SK-N-SH (cell line): ENCODE results near the gene IQUB. TPM values are rescaled to one million over a fixed set of nuclear protein-coding genes. Genes with fewer than 3 reads are reported as not detected.

Experiments
- CTCF ChIA-PET: fragments of 300-600, 350-600 bp; formaldehyde crosslinking; extraction: SDS; loops from one replicate; lab custom pipeline; 2021; lab: Yijun Ruan, JAX
- POLR2A ChIA-PET: fragments of 350-600 bp; sonication (Branson Sonifier 250); formaldehyde crosslinking; extraction: SDS; loops from one replicate; lab custom pipeline; 2020; ENCODE audit warnings: antibody characterized with exemption, inconsistent platforms; lab: Yijun Ruan, JAX
- DNase-seq: peaks from one replicate; pipeline ENCODE4 v3.0.0; 2012
- H2AFZ ChIP-seq: fragments of 200-600 bp; sonication (generic); 2 replicates; pipeline ENCODE4 v1.8.1; 2016; ENCODE audit warnings: antibody characterized with exemption, mild to moderate bottlenecking, low read depth
- H3F3A ChIP-seq: fragments of 200-600 bp; sonication (generic); replicated peaks from 2 replicates; pipeline ENCODE3; 2016; ENCODE audit warnings: antibody characterized with exemption, mild to moderate bottlenecking; ENCODE audit not compliant: insufficient read depth
- H3K27ac ChIP-seq, 2 experiments: fragments of 200-500 bp in 1 of 2; fragments of 200-600 bp in 1 of 2; sonication (Bioruptor generic) in 1 of 2; sonication (generic), shearing (Covaris generic) in 1 of 2; 2 replicates each; pipeline versions ENCODE4 v1.5.1 to v1.6.1; 2014 to 2016; ENCODE audit warnings: low read depth in 2 of 2, inconsistent platforms in 1 of 2, low read length in 1 of 2, mild to moderate bottlenecking in 1 of 2, mixed read lengths in 1 of 2
- H3K27me3 ChIP-seq: fragments of 200-600 bp; sonication (generic), shearing (Covaris generic); 2 replicates; pipeline ENCODE4 v1.6.1; 2016; ENCODE audit warnings: mixed run types; ENCODE audit not compliant: insufficient read depth
- H3K36me3 ChIP-seq, 2 experiments: fragments of 200-500 bp in 1 of 2; fragments of 200-600 bp in 1 of 2; sonication (Bioruptor generic) in 1 of 2; sonication (generic) in 1 of 2; replicated peaks in 1 of 2; 2 replicates each; pipeline versions ENCODE3 to v1.5.1; 2014 to 2016; ENCODE audit warnings: low read length in 1 of 2, mild to moderate bottlenecking in 1 of 2; ENCODE audit not compliant: insufficient read depth in 2 of 2, control insufficient read depth in 1 of 2
- H3K4me1 ChIP-seq, 2 experiments: fragments of 200-500 bp in 1 of 2; fragments of 200-600 bp in 1 of 2; sonication (Bioruptor generic) in 1 of 2; sonication (generic), shearing (Covaris generic) in 1 of 2; 2 replicates each; pipeline versions ENCODE4 v1.5.1 to v1.6.1; 2014 to 2016; ENCODE audit warnings: low read depth in 1 of 2, low read length in 1 of 2, mixed run types in 1 of 2; ENCODE audit not compliant: insufficient read depth in 2 of 2, control insufficient read depth in 1 of 2
- H3K4me2 ChIP-seq: fragments of 200-600 bp; sonication (generic), shearing (Covaris generic); 2 replicates; pipeline ENCODE4 v1.6.1; 2017; ENCODE audit warnings: mixed run types
- H3K4me3 ChIP-seq, 2 experiments: fragments of 200-500 bp in 1 of 2; fragments of 200-600 bp in 1 of 2; sonication (Bioruptor generic) in 1 of 2; sonication (generic), shearing (Covaris generic) in 1 of 2; 2 replicates each; pipeline versions ENCODE4 v1.5.1 to v1.8.1; 2014 to 2016; ENCODE audit warnings: low read depth in 2 of 2, inconsistent platforms in 1 of 2, low read length in 1 of 2, mild to moderate bottlenecking in 1 of 2, mixed read lengths in 1 of 2, moderate library complexity in 1 of 2
- H3K79me2 ChIP-seq: fragments of 200-600 bp; sonication (generic); 2 replicates; pipeline ENCODE4 v1.8.1; 2017; ENCODE audit warnings: mild to moderate bottlenecking; ENCODE audit not compliant: insufficient read depth
- H3K9ac ChIP-seq: fragments of 200-600 bp; sonication (generic); 2 replicates; pipeline ENCODE4 v1.6.1; 2017; ENCODE audit warnings: mixed run types
- H3K9me2 ChIP-seq: fragments of 200-600 bp; sonication (generic); 2 replicates; pipeline ENCODE4 v1.6.1; 2017; ENCODE audit warnings: mixed run types
- H3K9me3 ChIP-seq: fragments of 200-600 bp; sonication (generic); 2 replicates; pipeline ENCODE4 v1.6.1; 2017; ENCODE audit warnings: mixed run types, mild to moderate bottlenecking, moderate library complexity
- H4K20me1 ChIP-seq: fragments of 200-600 bp; sonication (generic); 2 replicates; pipeline ENCODE4 v1.6.1; 2017; ENCODE audit warnings: mild to moderate bottlenecking, mixed run types; ENCODE audit not compliant: insufficient read depth
- CHD2 ChIP-seq: fragments of 150-350 bp; IDR thresholded peaks from 2 replicates; pipeline ENCODE4 v1.6.1; 2018; ENCODE audit warnings: low read length; ENCODE audit not compliant: partially characterized antibody
- EZH2phosphoT487 ChIP-seq: fragments of 200-600 bp; sonication (generic); IDR thresholded peaks from 2 replicates; pipeline ENCODE4 v1.6.1; 2017; ENCODE audit warnings: low read depth, mixed run types, mild to moderate bottlenecking, antibody characterized with exemption, moderate library complexity, borderline replicate concordance
- FOXJ3 ChIP-seq: sonication (generic); formaldehyde crosslinking; IDR thresholded peaks from 2 replicates; pipeline ENCODE4 v1.5.1; 2020; ENCODE audit warnings: mild to moderate bottlenecking, missing genetic modification reagents
- GABPA ChIP-seq: IDR thresholded peaks from 2 replicates; pipeline ENCODE4 v1.4.0; 2012; ENCODE audit warnings: low read depth, mild to moderate bottlenecking
- GATA2 ChIP-seq: sonication (generic); formaldehyde crosslinking; IDR thresholded peaks from 2 replicates; pipeline ENCODE4 v1.5.0; 2020; ENCODE audit warnings: mild to moderate bottlenecking, missing genetic modification reagents
- MAX ChIP-seq: IDR thresholded peaks from 2 replicates; pipeline ENCODE4 v1.4.0; 2012; ENCODE audit warnings: low read depth
- NRF1 ChIP-seq: IDR thresholded peaks from 2 replicates; pipeline ENCODE4 v1.6.1; 2012; ENCODE audit warnings: low read depth, mild to moderate bottlenecking, low read length
- PBX3 ChIP-seq: IDR thresholded peaks from 2 replicates; pipeline ENCODE4; 2012
- POLR2AphosphoS5 ChIP-seq: IDR thresholded peaks from 2 replicates; pipeline ENCODE4 v1.6.1; 2012; ENCODE audit warnings: low read depth, low read length
- RXRA ChIP-seq: IDR thresholded peaks from 2 replicates; pipeline ENCODE4 v1.4.0; 2012; ENCODE audit warnings: low read depth, mild to moderate bottlenecking, borderline replicate concordance
- SIN3A ChIP-seq: IDR thresholded peaks from 2 replicates; pipeline ENCODE4 v1.6.1; 2012; ENCODE audit warnings: low read depth, mild to moderate bottlenecking, low read length, moderate library complexity, borderline replicate concordance
- TAF1 ChIP-seq: IDR thresholded peaks from 2 replicates; pipeline ENCODE4 v1.6.1; 2012; ENCODE audit warnings: low read depth, mild to moderate bottlenecking, low read length, moderate library complexity, borderline replicate concordance
- TCF12 ChIP-seq: IDR thresholded peaks from 2 replicates; pipeline ENCODE4 v1.4.0; 2012
- USF2 ChIP-seq: fragments of 150-350 bp; IDR thresholded peaks from 2 replicates; pipeline ENCODE4 v1.6.1; 2017; ENCODE audit warnings: antibody characterized with exemption, low read length, low read depth, borderline replicate concordance
- WGBS: methylation state at CpG from one replicate; pipeline ENCODE4 v1.1.6; 2017; ENCODE audit warnings: low lambda C conversion rate; 5-methylcytosine and 5-hydroxymethylcytosine counted together
- polyA plus RNA-seq, 3 experiments: library from polyadenylated mRNA; depleted of rRNA; stranded (reverse); fragments of >200 nt; gene quantifications; 2 replicates each; pipeline ENCODE4 v1.2.3, GENCODE V29; 2012
- TF ChIP-seq, protein P1 (sequence below): IDR thresholded peaks from 2 replicates; pipeline ENCODE4 v1.6.1; 2012; ENCODE audit warnings: mild to moderate bottlenecking, low read depth, low read length, moderate library complexity

Gene IQUB
- polyA plus RNA-seq, 1 of the 3 experiments (the other 2 are of a cell fraction): 0.10 TPM

DNA sequence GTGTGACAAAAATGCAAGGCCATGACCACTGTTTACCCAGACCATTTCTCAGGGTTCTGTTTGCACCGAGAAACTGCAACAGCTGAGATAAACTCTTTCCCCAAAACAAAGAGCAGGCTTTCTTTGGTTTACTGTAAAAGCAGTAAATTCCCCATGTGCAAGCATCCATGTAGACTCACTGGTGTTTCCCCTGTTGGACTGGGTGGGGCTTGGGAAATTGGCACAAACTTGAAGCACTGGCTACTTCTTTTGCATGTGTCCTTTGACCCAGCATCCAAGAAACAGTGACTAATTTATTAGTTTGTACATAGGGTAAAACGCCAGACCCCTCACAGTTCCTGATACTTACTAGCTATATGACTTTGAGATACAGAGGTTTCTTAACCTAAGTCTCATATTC lies 12.3 kb downstream of the IQUB start:
- POLR2A ChIA-PET: no interaction called here
- H3K9ac ChIP-seq: no peak overlapping the region

More for the DNA sequence above, 12.3 kb downstream of the IQUB start:
- no peak overlapping the region for H2AFZ ChIP-seq
- H3F3A ChIP-seq: no peaks in the 10 kb centered on the region
- no peaks in the 10 kb centered on the region for H3K9me2 ChIP-seq
- no peaks in the 10 kb centered on the region for H3K79me2 ChIP-seq
- CTCF ChIA-PET: interaction anchor here (0.6 to 0.8 kb wide), 2 partner anchors 11 to 27 kb away, joined by 3 read pairs; no protein-coding TSS in a partner anchor
- no peak overlapping the region for H3K27ac ChIP-seq
- DNase-seq: no peak
- TF ChIP-seq EZH2phosphoT487 (no peak), TAF1 (no peak), GATA2 (CRISPR knock-in tag) (no peak), POLR2AphosphoS5 (no peak), TCF12 (no peak), FOXJ3 (CRISPR knock-in tag) (no peak), CHD2 (no peak), GABPA (no peak), RXRA (no peak), NRF1 (no peak), USF2 (no peak), MAX (no peak), PBX3 (no peak), SIN3A (no peak)
- TF ChIP-seq, protein P1, sequence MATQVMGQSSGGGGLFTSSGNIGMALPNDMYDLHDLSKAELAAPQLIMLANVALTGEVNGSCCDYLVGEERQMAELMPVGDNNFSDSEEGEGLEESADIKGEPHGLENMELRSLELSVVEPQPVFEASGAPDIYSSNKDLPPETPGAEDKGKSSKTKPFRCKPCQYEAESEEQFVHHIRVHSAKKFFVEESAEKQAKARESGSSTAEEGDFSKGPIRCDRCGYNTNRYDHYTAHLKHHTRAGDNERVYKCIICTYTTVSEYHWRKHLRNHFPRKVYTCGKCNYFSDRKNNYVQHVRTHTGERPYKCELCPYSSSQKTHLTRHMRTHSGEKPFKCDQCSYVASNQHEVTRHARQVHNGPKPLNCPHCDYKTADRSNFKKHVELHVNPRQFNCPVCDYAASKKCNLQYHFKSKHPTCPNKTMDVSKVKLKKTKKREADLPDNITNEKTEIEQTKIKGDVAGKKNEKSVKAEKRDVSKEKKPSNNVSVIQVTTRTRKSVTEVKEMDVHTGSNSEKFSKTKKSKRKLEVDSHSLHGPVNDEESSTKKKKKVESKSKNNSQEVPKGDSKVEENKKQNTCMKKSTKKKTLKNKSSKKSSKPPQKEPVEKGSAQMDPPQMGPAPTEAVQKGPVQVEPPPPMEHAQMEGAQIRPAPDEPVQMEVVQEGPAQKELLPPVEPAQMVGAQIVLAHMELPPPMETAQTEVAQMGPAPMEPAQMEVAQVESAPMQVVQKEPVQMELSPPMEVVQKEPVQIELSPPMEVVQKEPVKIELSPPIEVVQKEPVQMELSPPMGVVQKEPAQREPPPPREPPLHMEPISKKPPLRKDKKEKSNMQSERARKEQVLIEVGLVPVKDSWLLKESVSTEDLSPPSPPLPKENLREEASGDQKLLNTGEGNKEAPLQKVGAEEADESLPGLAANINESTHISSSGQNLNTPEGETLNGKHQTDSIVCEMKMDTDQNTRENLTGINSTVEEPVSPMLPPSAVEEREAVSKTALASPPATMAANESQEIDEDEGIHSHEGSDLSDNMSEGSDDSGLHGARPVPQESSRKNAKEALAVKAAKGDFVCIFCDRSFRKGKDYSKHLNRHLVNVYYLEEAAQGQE: no peak
- no peaks in the 10 kb centered on the region for H3K27me3 ChIP-seq
- H3K4me2 ChIP-seq: no peak overlapping the region
- no peaks in the 10 kb centered on the region for H4K20me1 ChIP-seq
- H3K4me1 ChIP-seq: no peaks in the 10 kb centered on the region
- H3K4me3 ChIP-seq: no peak overlapping the region
- 44% methylated on average over 2 of the region's 2 CpGs for WGBS
- H3K36me3 ChIP-seq: no peaks in the 10 kb centered on the region
- H3K9me3 ChIP-seq: peaks cover 3% of the 10 kb centered on the region; the same call in 1 of the 2 replicates
